ENCODE measurements around the gene RNLS.

RNLS gene

GRCh38 chr10:88546497-88546896 is 36.6 kb downstream of the RNLS start:
- Mint-ChIP-seq H3K36me3 (ENCODE audit: low read depth) (no peaks in the 10 kb centered on the region), H3K4me3 (no peak overlapping the region), H3K27ac (no peak overlapping the region), H3K4me1 (peaks cover 4% of the 10 kb centered on the region), H3K27me3 (ENCODE audit: low read depth, poor library complexity) (peaks cover 4% of the 10 kb centered on the region), H3K9me3 (no peaks in the 10 kb centered on the region)
- no peak for DNase-seq
- TF ChIP-seq CTCF (IDR thresholded peaks at IDR 0.05): no peak

DNA sequence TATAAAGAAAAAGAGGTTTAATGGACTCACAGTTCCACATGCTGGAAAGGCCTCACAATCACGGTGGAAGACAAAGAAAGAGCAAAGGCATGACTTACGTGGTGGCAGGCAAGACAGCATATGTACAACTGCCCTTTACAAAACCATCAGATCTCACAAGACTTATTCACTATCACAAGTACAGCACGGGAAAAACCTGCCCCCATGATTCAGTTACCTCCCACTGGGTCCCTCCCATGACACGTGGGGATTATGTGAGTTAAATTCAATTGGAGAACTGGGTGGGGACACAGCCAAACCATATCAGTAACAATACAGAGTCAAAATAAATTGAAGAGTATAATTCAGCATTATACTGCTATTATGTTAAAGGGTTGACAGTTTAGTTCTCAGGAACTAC is 37.8 kb downstream of the RNLS start:
- peak overlapping the region; percentile 16 for H3K27ac Mint-ChIP-seq
- H3K4me1 Mint-ChIP-seq: peaks cover 4% of the 10 kb centered on the region
- H3K4me3 Mint-ChIP-seq: no peak overlapping the region
- H3K27me3 Mint-ChIP-seq (ENCODE audit: low read depth, poor library complexity): peaks cover 4% of the 10 kb centered on the region
- DNase-seq: no peak
- no peaks in the 10 kb centered on the region for H3K9me3 Mint-ChIP-seq
- H3K36me3 Mint-ChIP-seq (ENCODE audit: low read depth): no peaks in the 10 kb centered on the region
- TF ChIP-seq CTCF (IDR thresholded peaks at IDR 0.05): no peak

- Mint-ChIP-seq H3K4me3 (no peak overlapping the region), H3K27me3 (ENCODE audit: low read depth, poor library complexity) (peaks cover 4% of the 10 kb centered on the region), H3K9me3 (no peaks in the 10 kb centered on the region), H3K4me1 (peaks cover 4% of the 10 kb centered on the region), H3K36me3 (ENCODE audit: low read depth) (no peaks in the 10 kb centered on the region), H3K27ac (no peak overlapping the region)
- DNase-seq: no peak
- TF ChIP-seq CTCF (IDR thresholded peaks at IDR 0.05): no peak
These were observed 38.8 kb downstream of the RNLS start for GRCh38 chr10:88544140-88544870.

- Mint-ChIP-seq H3K4me1 (peaks cover 4% of the 10 kb centered on the region), H3K4me3 (no peak overlapping the region)
- no peak for TF ChIP-seq CTCF (IDR thresholded peaks at IDR 0.05)
These were observed 40.6 kb downstream of the RNLS start for GRCh38 chr10:88542522-88542921.

GRCh38 chr10:88541116-88541626 is 41.9 kb downstream of the RNLS start:
- Mint-ChIP-seq H3K36me3 (ENCODE audit: low read depth) (no peaks in the 10 kb centered on the region), H3K4me3 (no peak overlapping the region), H3K4me1 (peaks cover 4% of the 10 kb centered on the region), H3K27me3 (ENCODE audit: low read depth, poor library complexity) (peaks cover 4% of the 10 kb centered on the region), H3K27ac (no peak overlapping the region), H3K9me3 (no peaks in the 10 kb centered on the region)
- no peak for DNase-seq
- TF ChIP-seq CTCF (IDR thresholded peaks at IDR 0.05): no peak

More at GRCh38 chr10:88542522-88542921, 40.6 kb downstream of the RNLS start:
- peaks cover 4% of the 10 kb centered on the region for H3K27me3 Mint-ChIP-seq (ENCODE audit: low read depth, poor library complexity)
- DNase-seq: no peak
- no peak overlapping the region for H3K27ac Mint-ChIP-seq
- no peaks in the 10 kb centered on the region for H3K36me3 Mint-ChIP-seq (ENCODE audit: low read depth)
- H3K9me3 Mint-ChIP-seq: no peaks in the 10 kb centered on the region

GRCh38 chr10:88540351-88540750 is 42.8 kb downstream of the RNLS start:
- Mint-ChIP-seq H3K36me3 (ENCODE audit: low read depth) (no peaks in the 10 kb centered on the region), H3K4me3 (no peak overlapping the region), H3K27ac (no peak overlapping the region), H3K27me3 (ENCODE audit: low read depth, poor library complexity) (peaks cover 4% of the 10 kb centered on the region), H3K4me1 (peaks cover 4% of the 10 kb centered on the region), H3K9me3 (no peaks in the 10 kb centered on the region)
- no peak for DNase-seq
- TF ChIP-seq CTCF (IDR thresholded peaks at IDR 0.05): no peak

Data from nephron progenitor cell (in vitro differentiated cells).